ENCODE results near the gene AGTRAP.

AGTRAP gene

GRCh38 chr1:11790880-11791715, 55.2 kb downstream of the AGTRAP start (continued):
- peak; percentile 43; the same call in 1 of the 2 replicates for TF ChIP-seq SCRT2 (tag by site-specific recombination; IDR thresholded peaks at IDR 0.05)
- TF ChIP-seq, protein P1, sequence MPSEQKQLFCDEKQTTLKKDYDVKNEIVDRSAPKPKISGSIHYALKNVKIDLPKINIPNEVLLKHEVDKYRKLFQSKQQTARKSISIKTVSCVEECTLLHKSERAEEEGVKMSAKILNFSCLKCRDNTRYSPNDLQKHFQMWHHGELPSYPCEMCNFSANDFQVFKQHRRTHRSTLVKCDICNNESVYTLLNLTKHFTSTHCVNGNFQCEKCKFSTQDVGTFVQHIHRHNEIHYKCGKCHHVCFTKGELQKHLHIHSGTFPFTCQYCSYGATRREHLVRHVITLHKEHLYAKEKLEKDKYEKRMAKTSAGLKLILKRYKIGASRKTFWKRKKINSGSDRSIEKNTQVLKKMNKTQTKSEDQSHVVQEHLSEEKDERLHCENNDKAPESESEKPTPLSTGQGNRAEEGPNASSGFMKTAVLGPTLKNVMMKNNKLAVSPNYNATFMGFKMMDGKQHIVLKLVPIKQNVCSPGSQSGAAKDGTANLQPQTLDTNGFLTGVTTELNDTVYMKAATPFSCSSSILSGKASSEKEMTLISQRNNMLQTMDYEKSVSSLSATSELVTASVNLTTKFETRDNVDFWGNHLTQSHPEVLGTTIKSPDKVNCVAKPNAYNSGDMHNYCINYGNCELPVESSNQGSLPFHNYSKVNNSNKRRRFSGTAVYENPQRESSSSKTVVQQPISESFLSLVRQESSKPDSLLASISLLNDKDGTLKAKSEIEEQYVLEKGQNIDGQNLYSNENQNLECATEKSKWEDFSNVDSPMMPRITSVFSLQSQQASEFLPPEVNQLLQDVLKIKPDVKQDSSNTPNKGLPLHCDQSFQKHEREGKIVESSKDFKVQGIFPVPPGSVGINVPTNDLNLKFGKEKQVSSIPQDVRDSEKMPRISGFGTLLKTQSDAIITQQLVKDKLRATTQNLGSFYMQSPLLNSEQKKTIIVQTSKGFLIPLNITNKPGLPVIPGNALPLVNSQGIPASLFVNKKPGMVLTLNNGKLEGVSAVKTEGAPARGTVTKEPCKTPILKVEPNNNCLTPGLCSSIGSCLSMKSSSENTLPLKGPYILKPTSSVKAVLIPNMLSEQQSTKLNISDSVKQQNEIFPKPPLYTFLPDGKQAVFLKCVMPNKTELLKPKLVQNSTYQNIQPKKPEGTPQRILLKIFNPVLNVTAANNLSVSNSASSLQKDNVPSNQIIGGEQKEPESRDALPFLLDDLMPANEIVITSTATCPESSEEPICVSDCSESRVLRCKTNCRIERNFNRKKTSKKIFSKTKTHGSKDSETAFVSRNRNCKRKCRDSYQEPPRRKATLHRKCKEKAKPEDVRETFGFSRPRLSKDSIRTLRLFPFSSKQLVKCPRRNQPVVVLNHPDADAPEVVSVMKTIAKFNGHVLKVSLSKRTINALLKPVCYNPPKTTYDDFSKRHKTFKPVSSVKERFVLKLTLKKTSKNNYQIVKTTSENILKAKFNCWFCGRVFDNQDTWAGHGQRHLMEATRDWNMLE (tag by site-specific recombination; conservative IDR thresholded peaks at IDR 0.05; ENCODE audit: low read depth): no peak

GRCh38 chr1:11792106-11792505, 56.2 kb downstream of the AGTRAP start:
- Histone ChIP-seq H3K27ac (ENCODE audit: extremely low read depth, low read depth, low read length) (no peak overlapping the region), H3K36me3 (ENCODE audit: control insufficient read depth in 2 of 2, insufficient read depth in 1 of 2, low read length in 2 of 2) (peaks cover 0 to 63% of the 10 kb centered on the region in 2 experiments; a peak in 1 of 3 replicates), H3K9me3 (ENCODE audit: control insufficient read depth, insufficient read depth, low read depth, low read length) (no peaks in the 10 kb centered on the region), H3K4me1 (ENCODE audit: control insufficient read depth, insufficient read depth, low read length) (no peaks in the 10 kb centered on the region), H3K4me3 (ENCODE audit: low read depth, low read length) (no peak overlapping the region)
- POLR2A ChIA-PET: interaction anchor here (1.2 to 1.3 kb wide), 2 partner anchors 11 to 14 kb away, joined by 4 to 5 read pairs; partner anchors contain the start of genes CLCN6 and MTHFR
- CTCF ChIA-PET: no interaction called here
- TF ChIP-seq ZSCAN18 (tag by site-specific recombination; IDR thresholded peaks at IDR 0.05) (no peak), ZNF513 (tag by site-specific recombination; IDR thresholded peaks at IDR 0.05) (no peak), ZNF645 (tag by site-specific recombination; IDR thresholded peaks at IDR 0.05) (no peak), TRIM28 (IDR thresholded peaks at IDR 0.05; ENCODE audit: borderline replicate concordance, low read length) (no peak), ELK4 (IDR thresholded peaks at IDR 0.05; ENCODE audit: borderline replicate concordance, low read depth, low read length) (no peak), ZNF157 (tag by site-specific recombination; IDR thresholded peaks at IDR 0.05) (no peak), ZNF777 (tag by site-specific recombination; IDR thresholded peaks at IDR 0.05; ENCODE audit: borderline replicate concordance) (no peak), ZNF404 (tag by site-specific recombination; IDR thresholded peaks at IDR 0.05) (no peak), ZNF596 (tag by site-specific recombination; IDR thresholded peaks at IDR 0.05) (no peak), RBAK (tag by site-specific recombination; IDR thresholded peaks at IDR 0.05) (no peak), ZNF302 (tag by site-specific recombination; IDR thresholded peaks at IDR 0.05; ENCODE audit: low read depth) (no peak), ZNF529 (tag by site-specific recombination; IDR thresholded peaks at IDR 0.05; ENCODE audit: insufficient replicate concordance) (no peak)
- TF ChIP-seq, protein P2, sequence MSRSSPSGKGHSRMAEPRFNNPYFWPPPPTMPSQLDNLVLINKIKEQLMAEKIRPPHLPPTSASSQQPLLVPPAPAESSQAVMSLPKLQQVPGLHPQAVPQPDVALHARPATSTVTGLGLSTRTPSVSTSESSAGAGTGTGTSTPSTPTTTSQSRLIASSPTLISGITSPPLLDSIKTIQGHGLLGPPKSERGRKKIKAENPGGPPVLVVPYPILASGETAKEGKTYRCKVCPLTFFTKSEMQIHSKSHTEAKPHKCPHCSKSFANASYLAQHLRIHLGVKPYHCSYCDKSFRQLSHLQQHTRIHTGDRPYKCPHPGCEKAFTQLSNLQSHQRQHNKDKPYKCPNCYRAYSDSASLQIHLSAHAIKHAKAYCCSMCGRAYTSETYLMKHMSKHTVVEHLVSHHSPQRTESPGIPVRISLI (tag by site-specific recombination; IDR thresholded peaks at IDR 0.05): no peak
- TF ChIP-seq, protein P3, sequence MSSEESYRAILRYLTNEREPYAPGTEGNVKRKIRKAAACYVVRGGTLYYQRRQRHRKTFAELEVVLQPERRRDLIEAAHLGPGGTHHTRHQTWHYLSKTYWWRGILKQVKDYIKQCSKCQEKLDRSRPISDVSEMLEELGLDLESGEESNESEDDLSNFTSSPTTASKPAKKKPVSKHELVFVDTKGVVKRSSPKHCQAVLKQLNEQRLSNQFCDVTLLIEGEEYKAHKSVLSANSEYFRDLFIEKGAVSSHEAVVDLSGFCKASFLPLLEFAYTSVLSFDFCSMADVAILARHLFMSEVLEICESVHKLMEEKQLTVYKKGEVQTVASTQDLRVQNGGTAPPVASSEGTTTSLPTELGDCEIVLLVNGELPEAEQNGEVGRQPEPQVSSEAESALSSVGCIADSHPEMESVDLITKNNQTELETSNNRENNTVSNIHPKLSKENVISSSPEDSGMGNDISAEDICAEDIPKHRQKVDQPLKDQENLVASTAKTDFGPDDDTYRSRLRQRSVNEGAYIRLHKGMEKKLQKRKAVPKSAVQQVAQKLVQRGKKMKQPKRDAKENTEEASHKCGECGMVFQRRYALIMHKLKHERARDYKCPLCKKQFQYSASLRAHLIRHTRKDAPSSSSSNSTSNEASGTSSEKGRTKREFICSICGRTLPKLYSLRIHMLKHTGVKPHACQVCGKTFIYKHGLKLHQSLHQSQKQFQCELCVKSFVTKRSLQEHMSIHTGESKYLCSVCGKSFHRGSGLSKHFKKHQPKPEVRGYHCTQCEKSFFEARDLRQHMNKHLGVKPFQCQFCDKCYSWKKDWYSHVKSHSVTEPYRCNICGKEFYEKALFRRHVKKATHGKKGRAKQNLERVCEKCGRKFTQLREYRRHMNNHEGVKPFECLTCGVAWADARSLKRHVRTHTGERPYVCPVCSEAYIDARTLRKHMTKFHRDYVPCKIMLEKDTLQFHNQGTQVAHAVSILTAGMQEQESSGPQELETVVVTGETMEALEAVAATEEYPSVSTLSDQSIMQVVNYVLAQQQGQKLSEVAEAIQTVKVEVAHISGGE (tag by site-specific recombination; conservative IDR thresholded peaks at IDR 0.05; ENCODE audit: low read depth): no peak
- TF ChIP-seq, protein P4, sequence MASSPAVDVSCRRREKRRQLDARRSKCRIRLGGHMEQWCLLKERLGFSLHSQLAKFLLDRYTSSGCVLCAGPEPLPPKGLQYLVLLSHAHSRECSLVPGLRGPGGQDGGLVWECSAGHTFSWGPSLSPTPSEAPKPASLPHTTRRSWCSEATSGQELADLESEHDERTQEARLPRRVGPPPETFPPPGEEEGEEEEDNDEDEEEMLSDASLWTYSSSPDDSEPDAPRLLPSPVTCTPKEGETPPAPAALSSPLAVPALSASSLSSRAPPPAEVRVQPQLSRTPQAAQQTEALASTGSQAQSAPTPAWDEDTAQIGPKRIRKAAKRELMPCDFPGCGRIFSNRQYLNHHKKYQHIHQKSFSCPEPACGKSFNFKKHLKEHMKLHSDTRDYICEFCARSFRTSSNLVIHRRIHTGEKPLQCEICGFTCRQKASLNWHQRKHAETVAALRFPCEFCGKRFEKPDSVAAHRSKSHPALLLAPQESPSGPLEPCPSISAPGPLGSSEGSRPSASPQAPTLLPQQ (tag by site-specific recombination; IDR thresholded peaks at IDR 0.05): no peak
